HG03432 (cell line): ENCODE results near the gene INTS6.

Experiments used
- ATAC-seq: cut with Tn5 transposase; IDR thresholded peaks from one replicate; pipeline ENCODE4 v1.9.1; 2021; ENCODE audit warnings: mild to moderate bottlenecking, moderate library complexity; ENCODE audit not compliant: unreplicated experiment

Gene INTS6, protein sequence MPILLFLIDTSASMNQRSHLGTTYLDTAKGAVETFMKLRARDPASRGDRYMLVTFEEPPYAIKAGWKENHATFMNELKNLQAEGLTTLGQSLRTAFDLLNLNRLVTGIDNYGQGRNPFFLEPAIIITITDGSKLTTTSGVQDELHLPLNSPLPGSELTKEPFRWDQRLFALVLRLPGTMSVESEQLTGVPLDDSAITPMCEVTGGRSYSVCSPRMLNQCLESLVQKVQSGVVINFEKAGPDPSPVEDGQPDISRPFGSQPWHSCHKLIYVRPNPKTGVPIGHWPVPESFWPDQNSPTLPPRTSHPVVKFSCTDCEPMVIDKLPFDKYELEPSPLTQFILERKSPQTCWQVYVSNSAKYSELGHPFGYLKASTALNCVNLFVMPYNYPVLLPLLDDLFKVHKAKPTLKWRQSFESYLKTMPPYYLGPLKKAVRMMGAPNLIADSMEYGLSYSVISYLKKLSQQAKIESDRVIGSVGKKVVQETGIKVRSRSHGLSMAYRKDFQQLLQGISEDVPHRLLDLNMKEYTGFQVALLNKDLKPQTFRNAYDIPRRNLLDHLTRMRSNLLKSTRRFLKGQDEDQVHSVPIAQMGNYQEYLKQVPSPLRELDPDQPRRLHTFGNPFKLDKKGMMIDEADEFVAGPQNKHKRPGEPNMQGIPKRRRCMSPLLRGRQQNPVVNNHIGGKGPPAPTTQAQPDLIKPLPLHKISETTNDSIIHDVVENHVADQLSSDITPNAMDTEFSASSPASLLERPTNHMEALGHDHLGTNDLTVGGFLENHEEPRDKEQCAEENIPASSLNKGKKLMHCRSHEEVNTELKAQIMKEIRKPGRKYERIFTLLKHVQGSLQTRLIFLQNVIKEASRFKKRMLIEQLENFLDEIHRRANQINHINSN

DNA sequence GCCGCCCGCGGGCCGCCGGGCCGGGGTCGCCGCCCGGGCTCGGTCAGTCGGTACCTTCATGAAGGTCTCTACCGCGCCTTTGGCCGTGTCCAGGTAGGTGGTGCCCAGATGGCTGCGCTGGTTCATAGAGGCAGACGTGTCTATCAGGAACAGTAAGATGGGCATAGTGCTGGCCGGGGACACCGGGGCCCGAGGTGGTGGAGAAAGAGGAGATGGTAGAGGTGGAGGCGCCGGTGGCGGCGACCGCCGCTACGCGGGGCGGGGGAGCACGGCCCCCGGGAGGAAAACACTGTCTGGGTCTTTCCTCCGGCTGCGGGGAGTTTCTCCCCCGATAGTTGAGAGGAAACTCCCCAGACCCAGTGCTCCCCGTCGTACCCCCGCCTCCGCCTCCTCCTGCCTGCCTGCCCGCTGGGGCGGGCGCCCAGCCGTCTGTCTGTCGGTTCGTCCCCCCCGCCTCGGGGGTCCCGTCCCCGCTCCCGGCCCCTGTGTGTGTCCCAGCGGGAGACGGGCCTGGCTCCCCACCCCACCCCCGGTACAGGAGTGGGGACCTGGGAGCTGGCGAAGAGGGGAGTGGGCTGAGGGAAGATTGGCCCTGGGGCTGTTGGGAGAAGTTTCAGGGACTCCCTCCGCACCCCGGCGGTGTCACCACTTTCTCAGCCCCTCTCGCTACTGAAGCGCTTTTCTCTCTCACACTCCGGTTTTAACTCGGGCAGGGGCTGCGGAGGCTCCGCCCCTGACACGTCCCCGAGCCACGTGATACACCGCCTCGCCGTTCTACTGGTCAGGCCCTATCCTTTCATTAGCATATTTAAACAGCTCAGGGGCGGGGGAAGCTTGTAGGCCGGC, at the start of gene INTS6:
INTS6 (minus strand) TSS at position 676 of the 846 bp plus-strand sequence; CDS start at position 165, 511 bp downstream.
- peak; percentile 76 for ATAC-seq

DNA sequence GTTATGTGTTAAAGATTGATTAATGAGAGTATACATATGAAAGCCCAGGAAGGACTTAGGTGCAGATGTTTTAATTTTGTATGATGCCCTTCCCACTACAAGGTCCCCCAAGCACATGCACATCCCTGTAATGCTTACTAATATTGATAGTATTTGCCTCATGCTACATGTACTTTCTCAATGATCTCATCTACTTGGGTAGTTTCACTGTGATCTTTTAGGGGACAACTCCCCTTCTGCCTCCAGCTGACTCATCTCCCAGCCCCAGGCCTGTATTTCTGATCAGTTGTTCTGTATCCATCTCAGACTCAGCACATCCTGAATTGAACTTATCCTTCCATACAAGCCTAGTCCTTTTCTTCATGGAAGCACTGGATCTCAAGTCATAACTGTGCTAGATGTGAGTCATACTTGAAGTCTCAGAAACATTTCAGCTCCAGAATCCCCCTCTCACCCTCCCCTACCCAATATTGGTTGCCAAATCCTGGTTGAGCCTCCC, 49.4 kb upstream of the INTS6 start:
- peak; percentile 98 for ATAC-seq

DNA sequence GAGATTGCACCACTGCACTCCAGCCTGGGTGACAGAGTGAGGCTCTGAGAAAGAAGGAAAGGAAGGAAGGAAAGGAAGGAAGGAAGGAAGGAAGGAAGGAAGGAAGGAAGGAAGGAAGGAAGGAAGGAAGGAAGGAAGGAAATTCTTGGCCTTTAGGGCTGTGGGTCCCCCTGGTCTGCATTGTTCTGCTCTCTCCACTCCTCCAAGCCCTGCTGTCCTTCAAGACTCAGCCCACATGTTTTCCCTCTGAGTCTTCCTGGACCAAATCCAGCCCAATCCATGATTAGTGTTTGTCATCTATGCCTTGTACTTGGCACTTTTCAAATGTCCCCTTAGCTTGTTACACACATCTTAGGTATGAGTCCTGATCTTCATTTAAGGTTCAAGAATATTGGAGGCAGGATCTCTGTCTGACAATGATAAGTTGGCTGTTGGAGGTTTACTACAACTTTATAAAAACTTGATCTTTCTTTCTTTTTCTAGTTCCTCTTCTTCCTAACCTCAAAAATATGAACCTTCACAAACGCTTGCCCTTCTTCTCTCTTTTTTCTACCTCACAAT, 48.8 kb upstream of the INTS6 start:
- ATAC-seq: peak; percentile 39

DNA sequence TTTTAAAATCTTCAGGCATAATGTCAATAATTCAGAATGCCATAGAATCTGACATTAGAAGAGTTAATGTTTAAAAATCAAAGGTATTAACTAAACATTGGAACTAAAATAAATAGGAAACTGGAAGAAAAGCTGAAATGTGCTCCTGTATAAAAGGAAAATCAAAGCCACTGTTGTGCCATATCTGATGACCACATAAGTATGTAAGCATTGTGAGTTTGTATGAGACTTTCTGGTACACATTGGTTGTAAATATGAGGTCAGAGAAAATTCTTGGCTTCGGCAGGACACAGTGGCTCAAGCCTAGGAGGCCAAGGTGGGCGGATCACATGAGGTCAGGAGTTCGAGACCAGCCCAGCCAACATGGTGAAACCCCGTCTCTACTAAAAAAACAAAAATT, 48.3 kb upstream of the INTS6 start:
- no peak for ATAC-seq

DNA sequence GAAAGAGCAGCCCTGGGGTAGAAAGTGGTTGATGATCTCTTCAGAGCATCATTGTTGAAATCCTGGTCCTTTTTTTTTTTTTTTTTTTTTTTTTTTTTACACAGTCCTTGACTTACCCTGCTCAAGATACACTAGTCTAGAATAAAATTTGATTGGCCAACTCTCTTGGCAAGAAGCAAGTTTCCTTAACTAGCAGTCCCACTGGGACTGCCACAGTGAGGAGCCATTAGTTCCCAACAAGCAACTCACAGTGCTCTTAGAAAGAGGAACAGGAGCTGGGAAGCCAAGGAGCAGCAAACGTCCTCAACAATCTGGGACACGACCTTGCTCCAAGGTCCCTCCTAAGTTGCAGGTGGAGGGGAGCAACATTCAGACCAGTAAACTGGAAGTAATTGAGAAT, 47.9 kb upstream of the INTS6 start:
- no peak for ATAC-seq

DNA sequence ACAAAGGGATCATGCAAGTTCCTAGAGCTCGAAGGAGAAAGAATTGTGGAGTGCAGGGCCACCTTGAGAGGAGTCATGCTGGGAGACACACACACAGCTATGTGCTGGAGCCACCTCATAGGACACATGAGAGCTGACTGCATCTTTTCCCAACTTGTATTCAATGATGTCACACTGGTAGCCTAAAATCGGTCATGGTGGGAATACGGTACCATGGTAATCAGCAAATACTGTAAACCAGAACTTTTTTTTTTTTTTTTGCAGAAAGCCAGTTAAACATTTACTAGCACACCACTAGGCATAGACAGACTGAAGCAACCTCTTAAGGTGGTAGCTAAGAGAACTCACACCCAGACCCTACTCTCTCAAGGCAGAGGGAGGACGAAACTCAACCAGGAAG, 47.0 kb upstream of the INTS6 start:
- ATAC-seq: no peak

DNA sequence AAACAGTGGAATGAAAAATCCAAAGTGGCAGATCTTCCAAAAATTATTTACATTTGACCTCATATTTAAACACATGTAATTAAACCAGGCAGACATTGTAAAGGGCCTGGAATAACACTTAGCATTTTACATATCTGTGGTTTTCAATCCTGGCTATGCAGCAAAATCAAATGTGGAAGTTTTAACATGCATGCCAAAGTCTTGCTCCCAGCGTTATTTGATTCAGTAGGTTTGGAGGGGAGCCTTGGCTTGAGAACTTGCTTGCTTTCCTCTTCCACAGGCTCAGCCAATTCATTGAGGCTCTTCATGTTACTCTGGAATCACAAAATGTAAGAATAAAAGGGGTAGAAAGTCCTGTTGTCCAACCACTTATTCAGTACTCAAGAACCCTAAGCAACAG, 42.5 kb upstream of the INTS6 start:
- ATAC-seq: no peak

DNA sequence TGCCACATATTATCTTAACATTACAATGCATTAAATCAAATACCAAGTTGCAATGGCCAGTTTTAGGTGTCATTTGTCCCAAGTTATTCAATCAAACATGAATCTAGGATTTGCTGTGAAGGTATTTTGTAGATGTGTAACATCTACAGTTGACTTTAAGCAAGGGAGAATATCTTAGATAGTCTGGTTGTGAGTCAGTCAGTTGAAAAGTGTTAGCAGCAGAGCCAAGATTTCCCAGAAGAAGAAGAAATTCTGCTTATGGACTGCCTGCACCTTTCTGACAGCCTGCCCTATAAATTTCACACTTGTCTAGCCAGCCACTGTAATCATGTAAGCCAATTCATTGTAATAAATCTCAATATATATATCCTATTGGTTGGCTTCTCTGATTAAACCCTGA, 41.3 kb upstream of the INTS6 start:
- no peak for ATAC-seq

DNA sequence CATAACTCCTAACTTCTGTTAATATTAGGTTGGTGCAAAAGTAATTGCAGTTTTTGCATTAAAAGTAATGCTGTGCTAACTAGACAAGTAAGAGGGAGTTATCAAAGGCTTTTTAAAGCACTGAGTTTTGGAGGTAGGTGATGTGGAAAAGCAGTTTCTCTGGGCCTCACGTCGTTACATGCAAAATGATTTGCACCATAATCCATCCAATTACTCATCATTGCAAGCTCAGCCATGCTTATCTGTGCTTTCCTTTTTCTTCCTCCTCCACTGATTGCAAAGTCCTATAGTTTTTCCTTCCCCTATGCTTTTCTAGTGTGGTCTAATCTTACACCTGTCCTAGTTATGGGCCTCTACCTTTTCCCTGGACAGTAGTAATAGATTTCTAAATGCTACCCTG, 35.4 kb upstream of the INTS6 start:
- no peak for ATAC-seq

DNA sequence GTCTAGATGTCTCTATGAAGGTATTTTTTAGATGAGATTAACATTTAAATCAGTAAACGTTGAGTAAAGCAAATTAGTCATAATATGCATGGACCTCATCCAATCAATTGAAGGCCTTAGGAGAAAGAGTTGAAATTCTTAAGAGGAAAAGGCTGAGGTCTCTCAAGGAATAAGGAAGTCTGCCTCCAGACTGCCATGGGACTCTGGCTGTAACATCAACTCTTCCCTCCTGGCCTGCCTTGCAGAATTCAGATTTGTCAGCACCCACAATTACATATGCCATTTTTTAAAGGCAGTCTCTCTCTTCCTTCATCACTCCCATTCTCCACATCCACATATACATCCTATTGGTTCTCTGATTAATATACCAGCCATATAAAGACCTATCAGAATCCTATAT, 28.8 kb upstream of the INTS6 start:
- ATAC-seq: no peak

DNA sequence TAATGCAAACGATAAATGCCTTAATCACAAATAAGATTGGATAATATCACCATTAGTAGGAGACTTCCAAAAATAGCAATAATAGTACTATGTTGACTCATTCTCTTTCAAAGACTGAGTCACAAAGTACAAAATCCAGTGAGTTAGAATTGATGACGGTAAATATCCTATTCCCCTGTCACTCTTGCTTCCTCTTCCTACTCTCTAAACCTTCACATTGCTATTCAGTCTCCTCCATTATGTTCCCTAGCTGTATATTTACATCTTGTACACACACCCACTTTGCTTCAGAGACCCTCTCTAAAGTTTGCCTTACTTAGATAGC, 26.3 kb upstream of the INTS6 start:
- ATAC-seq: no peak

DNA sequence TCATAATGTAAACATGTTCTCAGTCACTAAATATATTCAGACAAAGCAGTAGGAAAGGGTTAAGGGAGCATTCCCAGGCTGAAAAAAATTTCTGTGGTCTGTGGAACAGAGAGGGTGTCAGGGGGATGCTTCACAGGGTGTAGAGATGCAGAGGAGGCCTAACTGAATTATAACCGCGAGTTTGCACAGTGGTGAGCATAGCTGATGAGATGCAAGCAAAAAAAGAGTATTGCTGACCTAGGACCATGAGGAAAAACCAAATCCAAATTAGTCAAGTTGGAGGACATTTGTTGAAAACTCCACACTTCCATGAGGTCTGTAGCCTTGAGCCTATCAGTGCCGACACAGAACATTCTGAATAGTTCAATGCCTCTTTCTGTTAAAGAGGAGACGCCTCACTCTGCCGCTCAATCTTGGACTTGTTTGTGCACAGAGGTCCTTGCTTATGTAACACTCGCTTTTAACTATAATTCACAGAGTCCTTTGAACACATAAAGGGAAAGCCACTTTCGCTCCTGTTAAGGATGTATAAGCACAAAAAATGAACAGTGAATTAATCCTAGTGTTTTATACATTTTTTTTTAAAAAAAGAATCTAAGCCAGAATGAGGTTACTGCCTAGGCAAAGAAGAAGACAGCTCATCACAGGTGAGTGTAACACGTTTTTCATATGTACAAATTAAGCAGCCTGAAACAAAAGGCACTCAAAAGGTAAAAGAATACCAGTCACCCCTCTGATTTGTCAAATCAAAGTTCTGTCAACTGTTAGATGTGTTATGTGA, 25.8 kb upstream of the INTS6 start:
- no peak for ATAC-seq

DNA sequence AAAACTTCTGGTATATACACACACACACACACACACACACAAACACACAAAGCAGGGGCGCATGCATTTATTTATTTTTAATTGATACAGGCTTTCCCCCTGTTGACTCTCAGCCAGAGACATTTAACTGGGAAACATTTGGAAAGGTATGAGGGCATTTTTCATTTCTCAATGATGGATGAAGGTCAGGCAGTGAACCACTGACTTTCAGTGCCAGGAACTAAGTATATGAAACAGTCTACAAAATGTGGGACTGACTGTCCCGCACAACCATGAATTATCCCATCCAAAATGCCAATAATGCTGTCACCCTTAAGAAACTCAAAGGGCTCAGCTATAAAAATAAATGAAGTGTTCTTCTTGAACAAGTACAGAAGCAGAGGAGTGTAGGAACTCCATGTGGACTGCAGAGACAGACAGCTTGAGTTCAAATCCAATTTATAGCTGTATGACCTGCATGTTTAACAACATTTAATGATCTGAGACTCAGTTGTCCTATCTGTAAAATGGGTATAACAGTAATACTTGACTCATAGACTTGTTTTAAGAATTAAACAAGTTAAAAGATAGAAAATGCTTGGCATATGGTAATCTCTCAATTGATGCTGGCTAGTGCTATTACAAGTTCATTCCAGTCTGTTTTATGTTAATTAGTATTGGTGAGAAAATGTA, 25.0 kb upstream of the INTS6 start:
- no peak for ATAC-seq

DNA sequence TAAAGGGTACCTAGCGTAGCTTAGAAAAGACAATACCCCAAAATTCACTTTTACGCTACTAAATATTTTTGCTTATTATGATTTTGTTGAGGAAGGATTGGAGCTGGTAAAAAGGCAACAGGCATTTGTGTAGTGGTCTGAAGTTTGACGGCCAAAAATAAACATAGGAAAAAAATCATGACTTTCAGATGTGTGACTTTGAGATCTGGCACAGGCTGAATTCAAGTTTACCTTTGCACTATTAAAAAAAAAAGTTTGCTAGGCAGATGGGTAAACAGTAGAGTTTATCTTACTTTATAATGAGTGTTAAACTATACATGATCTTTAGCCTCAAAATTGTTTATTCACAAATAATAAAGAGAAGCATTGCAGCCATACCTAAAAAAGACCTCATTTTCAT, 24.3 kb upstream of the INTS6 start:
- ATAC-seq: no peak

DNA sequence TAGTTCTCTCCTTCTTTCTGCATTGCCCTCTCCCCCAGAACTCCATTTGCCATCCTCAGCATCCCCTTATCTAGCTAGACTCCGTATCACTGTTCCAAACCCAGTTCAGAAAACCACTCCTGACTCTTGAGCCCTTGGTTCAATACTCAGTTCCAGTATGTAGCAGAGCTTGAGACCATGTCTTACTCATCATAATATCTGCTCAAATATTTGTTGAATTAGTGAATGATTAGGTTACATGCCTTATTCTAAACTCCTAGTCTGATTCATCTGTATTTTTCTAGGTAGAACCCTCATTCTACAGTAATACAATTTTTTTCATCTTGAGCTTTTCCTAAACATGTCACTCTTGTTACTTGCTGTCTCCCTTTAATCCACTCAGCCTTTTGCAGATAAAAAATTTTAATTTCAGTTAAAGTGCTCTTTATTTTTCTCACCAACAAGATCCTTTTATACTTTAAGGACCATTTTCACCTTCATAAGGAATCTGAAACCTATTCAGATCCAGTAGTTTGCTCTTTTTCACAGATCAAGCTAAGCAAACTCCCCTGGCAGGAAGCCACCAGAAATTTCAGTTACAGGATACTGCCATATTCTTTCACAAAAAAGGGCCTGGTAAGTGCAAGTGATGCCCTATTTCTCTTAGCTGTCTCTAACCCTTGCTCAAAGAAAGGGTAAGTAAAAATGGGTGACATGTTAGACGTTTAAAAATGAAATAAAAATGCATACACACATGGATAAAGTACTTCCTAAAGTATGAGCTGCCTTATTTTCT, 23.1 kb upstream of the INTS6 start:
- no peak for ATAC-seq

DNA sequence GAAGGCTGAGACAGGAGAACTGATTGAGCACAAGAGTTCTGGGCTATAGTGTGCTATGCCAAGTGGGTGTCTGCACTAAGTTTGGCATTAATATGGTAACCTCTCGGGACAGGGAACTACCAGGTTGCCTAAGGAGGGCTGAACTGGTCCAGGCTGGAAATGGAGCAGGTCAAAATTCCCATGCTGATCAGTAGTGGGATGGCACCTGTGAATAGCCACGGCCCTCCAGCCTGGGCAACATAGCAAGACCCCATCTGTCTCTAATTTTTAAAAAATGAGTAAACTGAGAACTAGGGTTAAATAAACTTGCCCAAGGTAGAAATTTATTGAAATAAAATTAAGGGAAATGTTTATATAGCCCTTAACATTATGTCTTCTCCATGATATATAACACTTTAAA, 17.0 kb upstream of the INTS6 start:
- ATAC-seq: no peak

DNA sequence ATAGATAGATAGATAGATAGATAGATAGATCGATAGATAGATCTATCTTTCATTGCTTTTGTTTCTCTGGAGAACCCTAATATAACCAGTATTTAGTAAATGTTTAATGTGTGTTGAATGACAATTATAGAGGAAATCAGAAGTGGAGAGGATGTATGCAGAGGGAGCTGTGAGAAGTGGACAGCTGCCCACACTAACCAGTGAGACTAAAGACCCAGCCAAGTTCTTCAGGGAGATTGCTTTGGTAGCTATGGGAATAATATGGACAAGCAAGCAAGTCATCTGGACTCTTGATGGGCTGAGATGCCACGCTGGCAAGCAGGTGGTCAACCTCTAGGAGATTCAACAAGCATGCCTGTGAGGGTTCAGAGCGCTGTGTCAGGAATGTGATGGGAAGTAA, 14.9 kb upstream of the INTS6 start:
- no peak for ATAC-seq

DNA sequence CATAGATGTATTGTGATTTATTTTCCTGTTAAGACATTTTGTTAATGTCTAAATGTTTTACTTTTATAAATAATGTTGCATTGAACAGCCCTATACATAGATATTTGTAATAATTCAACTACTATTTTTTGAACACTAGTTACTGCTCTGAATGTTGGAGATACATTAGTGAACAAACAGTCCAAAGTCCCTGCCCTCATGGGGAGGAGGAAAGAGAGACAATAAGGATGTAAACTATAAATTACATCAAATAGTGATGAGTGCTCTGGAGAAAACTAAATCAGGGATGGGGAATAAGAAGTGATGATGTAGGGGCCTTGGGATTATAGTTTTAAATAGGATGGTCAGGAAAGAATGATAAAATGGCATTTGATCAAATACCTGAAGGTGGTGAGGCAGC, 12.3 kb upstream of the INTS6 start:
- no peak for ATAC-seq
